HG02588 (cell line): Measurements from ENCODE around the gene TMIGD1.

Experiments used
- ATAC-seq: cut with Tn5 transposase; IDR thresholded peaks from one replicate; pipeline ENCODE4 v1.9.1; 2021; ENCODE audit warnings: mild to moderate bottlenecking, moderate library complexity; ENCODE audit not compliant: unreplicated experiment

TMIGD1 gene

GRCh38 chr17:30336369-30337171, 2.7 kb upstream of the TMIGD1 start:
- no peak for ATAC-seq

- ATAC-seq: no peak
Measured at GRCh38 chr17:30334421-30334820, 564 bp upstream of the TMIGD1 start.

GRCh38 chr17:30332057-30332542, 1.8 kb downstream of the TMIGD1 start:
- no peak for ATAC-seq

GRCh38 chr17:30326809-30327208, 7.0 kb downstream of the TMIGD1 start:
- no peak for ATAC-seq

GRCh38 chr17:30324723-30325122, 9.1 kb downstream of the TMIGD1 start:
- no peak for ATAC-seq

- no peak for ATAC-seq
Measured at GRCh38 chr17:30323895-30324319, 9.9 kb downstream of the TMIGD1 start.

- no peak for ATAC-seq
Measured at GRCh38 chr17:30323262-30323894, 10.5 kb downstream of the TMIGD1 start.

GRCh38 chr17:30321314-30321713, 12.5 kb downstream of the TMIGD1 start:
- ATAC-seq: no peak

GRCh38 chr17:30318155-30318554, 15.7 kb downstream of the TMIGD1 start:
- ATAC-seq: no peak

- ATAC-seq: no peak
Measured at GRCh38 chr17:30316736-30317135, 17.1 kb downstream of the TMIGD1 start.

GRCh38 chr17:30315106-30315505, 18.8 kb downstream of the TMIGD1 start:
- ATAC-seq: no peak

- no peak for ATAC-seq
Measured at GRCh38 chr17:30314474-30314873, 19.4 kb downstream of the TMIGD1 start.

- ATAC-seq: no peak
Measured at GRCh38 chr17:30312226-30312625, 21.6 kb downstream of the TMIGD1 start.

- ATAC-seq: no peak
Measured at GRCh38 chr17:30310562-30310961, 23.3 kb downstream of the TMIGD1 start.

- no peak for ATAC-seq
Measured at GRCh38 chr17:30309591-30309990, 24.3 kb downstream of the TMIGD1 start.

- ATAC-seq: no peak
Measured at GRCh38 chr17:30308406-30308805, 25.5 kb downstream of the TMIGD1 start.

- no peak for ATAC-seq
Measured at GRCh38 chr17:30304778-30305177, 29.1 kb downstream of the TMIGD1 start.

GRCh38 chr17:30302241-30302640, 31.6 kb downstream of the TMIGD1 start:
- ATAC-seq: no peak

- ATAC-seq: no peak
Measured at GRCh38 chr17:30300818-30301217, 33.0 kb downstream of the TMIGD1 start.

GRCh38 chr17:30299000-30299399, 34.9 kb downstream of the TMIGD1 start:
- no peak for ATAC-seq

GRCh38 chr17:30297715-30298114, 36.1 kb downstream of the TMIGD1 start:
- no peak for ATAC-seq

- ATAC-seq: no peak
Measured at GRCh38 chr17:30296499-30297080, 37.3 kb downstream of the TMIGD1 start.
